Measurements from ENCODE around the gene RGS7.
"Not testable (repeated sequence)": the region's sequence is repeated elsewhere in the genome, so short reads cannot be mapped to it uniquely, and the experiment has no call there.

RGS7 gene

GRCh38 chr1:240967070-240967724, 389.8 kb downstream of the RGS7 start:
- no peak for DNase-seq

GRCh38 chr1:240965581-240966091, 391.4 kb downstream of the RGS7 start:
- no peak for DNase-seq

GRCh38 chr1:240962086-240962485, 394.9 kb downstream of the RGS7 start:
- DNase-seq: no peak

- DNase-seq: no peak
These were observed 400.6 kb downstream of the RGS7 start for GRCh38 chr1:240956424-240956823.

GRCh38 chr1:240956020-240956419, 401.0 kb downstream of the RGS7 start:
- DNase-seq: no peak

- DNase-seq: no peak
These were observed 409.4 kb downstream of the RGS7 start for GRCh38 chr1:240947438-240948224.

- no peak for DNase-seq
These were observed 410.1 kb downstream of the RGS7 start for GRCh38 chr1:240946926-240947325.

- no peak for DNase-seq
These were observed 414.1 kb downstream of the RGS7 start for GRCh38 chr1:240942901-240943300.

- no peak for DNase-seq
These were observed 415.2 kb downstream of the RGS7 start for GRCh38 chr1:240941701-240942370.

- no peak for DNase-seq
These were observed 419.9 kb downstream of the RGS7 start for GRCh38 chr1:240936911-240937668.

- no peak for DNase-seq
These were observed 421.1 kb downstream of the RGS7 start for GRCh38 chr1:240935920-240936319.

- DNase-seq: no peak
These were observed 426.0 kb downstream of the RGS7 start for GRCh38 chr1:240931031-240931430.

GRCh38 chr1:240928265-240928664, 428.7 kb downstream of the RGS7 start:
- no peak for DNase-seq

- DNase-seq: no peak
These were observed 429.2 kb downstream of the RGS7 start for GRCh38 chr1:240927821-240928220.

GRCh38 chr1:240925273-240925672, 431.7 kb downstream of the RGS7 start:
- no peak for DNase-seq

GRCh38 chr1:240917976-240918375, 439.0 kb downstream of the RGS7 start:
- no peak for DNase-seq

- no peak for DNase-seq
These were observed 442.5 kb downstream of the RGS7 start for GRCh38 chr1:240914506-240914905.

GRCh38 chr1:240912821-240913220, 444.2 kb downstream of the RGS7 start:
- no peak for DNase-seq

- no peak for DNase-seq
These were observed 447.1 kb downstream of the RGS7 start for GRCh38 chr1:240909701-240910457.

GRCh38 chr1:240906477-240906876, 450.5 kb downstream of the RGS7 start:
- DNase-seq: no peak

- no peak for DNase-seq
These were observed 451.7 kb downstream of the RGS7 start for GRCh38 chr1:240905225-240905765.

GRCh38 chr1:240895424-240895823, 461.6 kb downstream of the RGS7 start:
- DNase-seq: not testable (repeated sequence)

Measured in stimulated activated CD4-positive, alpha-beta T cell treated with anti-CD3 and anti-CD28 coated beads, Interleukin-4, amount 100 ng/mL, for 1 hour (primary cell).